Measurements from ENCODE around the gene SORBS1. TPM values are rescaled to one million over a fixed set of nuclear protein-coding genes. Genes with fewer than 3 reads are reported as not detected.

SORBS1 gene
- total RNA-seq, 1 donor from 2014 or later = 896 TPM

DNA sequence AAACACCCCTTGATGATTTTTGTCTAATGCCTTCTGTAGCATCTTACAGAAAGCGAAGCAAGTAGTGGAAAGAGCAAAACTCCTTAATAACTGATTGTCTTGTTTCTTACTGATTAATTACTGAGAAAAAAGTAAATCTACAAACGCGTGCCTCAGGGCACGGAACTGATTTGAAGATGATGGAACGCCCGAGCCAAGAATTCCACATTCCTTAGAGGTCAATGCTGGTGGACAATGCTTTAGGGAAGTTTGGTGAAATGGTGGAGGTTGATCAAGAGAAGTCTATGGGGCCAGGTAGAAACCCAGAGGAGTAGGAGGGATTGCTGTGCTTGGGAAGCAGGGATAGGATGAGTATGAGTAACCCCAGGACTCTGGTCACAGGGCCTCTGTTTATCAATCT lies 5.0 kb upstream of the SORBS1 start:
- H3K27ac ChIP-seq (replicated peaks) = no peak overlapping the region
- TF ChIP-seq, protein P1, sequence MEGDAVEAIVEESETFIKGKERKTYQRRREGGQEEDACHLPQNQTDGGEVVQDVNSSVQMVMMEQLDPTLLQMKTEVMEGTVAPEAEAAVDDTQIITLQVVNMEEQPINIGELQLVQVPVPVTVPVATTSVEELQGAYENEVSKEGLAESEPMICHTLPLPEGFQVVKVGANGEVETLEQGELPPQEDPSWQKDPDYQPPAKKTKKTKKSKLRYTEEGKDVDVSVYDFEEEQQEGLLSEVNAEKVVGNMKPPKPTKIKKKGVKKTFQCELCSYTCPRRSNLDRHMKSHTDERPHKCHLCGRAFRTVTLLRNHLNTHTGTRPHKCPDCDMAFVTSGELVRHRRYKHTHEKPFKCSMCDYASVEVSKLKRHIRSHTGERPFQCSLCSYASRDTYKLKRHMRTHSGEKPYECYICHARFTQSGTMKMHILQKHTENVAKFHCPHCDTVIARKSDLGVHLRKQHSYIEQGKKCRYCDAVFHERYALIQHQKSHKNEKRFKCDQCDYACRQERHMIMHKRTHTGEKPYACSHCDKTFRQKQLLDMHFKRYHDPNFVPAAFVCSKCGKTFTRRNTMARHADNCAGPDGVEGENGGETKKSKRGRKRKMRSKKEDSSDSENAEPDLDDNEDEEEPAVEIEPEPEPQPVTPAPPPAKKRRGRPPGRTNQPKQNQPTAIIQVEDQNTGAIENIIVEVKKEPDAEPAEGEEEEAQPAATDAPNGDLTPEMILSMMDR (IDR thresholded peaks at IDR 0.05; ENCODE audit: borderline replicate concordance) = no peak
- no peaks in the 10 kb centered on the region for H3K9me3 ChIP-seq (replicated peaks)
- H3K27me3 ChIP-seq (ENCODE audit: low read depth) = no peaks in the 10 kb centered on the region
- H3K4me3 ChIP-seq = no peak overlapping the region
- intact Hi-C loops (cut with micrococcal nuclease) = no loop called here
- no peaks in the 10 kb centered on the region for H3K36me3 ChIP-seq
- no peak for DNase-seq
- peaks cover 9% of the 10 kb centered on the region for H3K4me1 ChIP-seq

DNA sequence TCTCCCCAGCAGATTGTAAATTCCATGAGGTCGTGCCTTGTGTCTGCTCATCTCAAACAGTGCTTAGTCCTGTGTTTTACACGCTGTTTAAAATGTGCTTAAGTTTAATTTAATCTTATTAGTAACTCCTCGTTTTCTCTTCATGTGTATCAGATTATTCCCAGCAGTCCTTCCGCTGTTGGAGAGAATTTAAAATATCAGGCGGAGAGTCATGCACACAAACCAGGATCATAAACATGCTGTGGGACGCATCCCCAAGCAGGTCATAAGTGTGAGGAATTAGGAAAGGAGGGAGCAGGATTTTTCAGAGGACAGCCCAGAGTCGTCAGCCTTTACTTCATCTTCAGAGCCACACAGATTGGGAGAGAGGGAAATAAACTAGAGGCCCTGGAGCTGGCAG lies 4.2 kb upstream of the SORBS1 start:
- H3K27me3 ChIP-seq (ENCODE audit: low read depth) = no peaks in the 10 kb centered on the region
- no peak overlapping the region for H3K27ac ChIP-seq (replicated peaks)
- peaks cover 16% of the 10 kb centered on the region for H3K4me1 ChIP-seq
- intact Hi-C loops (cut with micrococcal nuclease) = no loop called here
- no peaks in the 10 kb centered on the region for H3K36me3 ChIP-seq
- H3K4me3 ChIP-seq = no peak overlapping the region
- no peaks in the 10 kb centered on the region for H3K9me3 ChIP-seq (replicated peaks)
- TF ChIP-seq, protein P1 (IDR thresholded peaks at IDR 0.05; ENCODE audit: borderline replicate concordance) = no peak
- no peak for DNase-seq

DNA sequence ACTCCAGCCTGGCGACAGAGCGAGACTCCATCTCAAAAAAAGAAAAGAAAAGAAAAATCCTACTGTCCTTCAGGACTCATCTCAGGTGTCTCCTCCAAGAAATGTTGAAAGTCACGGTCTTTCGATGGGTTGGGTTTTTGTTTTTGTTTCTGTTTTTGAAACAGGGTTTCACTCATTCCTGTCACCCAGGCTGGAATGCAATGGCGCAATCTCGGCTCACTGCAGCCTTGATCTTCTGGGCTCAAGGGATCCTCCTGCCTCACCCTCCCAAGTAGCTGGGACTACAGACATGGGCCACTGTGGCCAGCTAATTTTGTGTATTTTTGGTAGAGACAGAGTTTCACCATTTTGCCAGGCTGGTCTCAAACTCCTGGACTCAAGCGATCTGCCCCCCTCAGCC lies 3.1 kb upstream of the SORBS1 start:
- Histone ChIP-seq H3K27ac (replicated peaks) (no peak overlapping the region), H3K36me3 (no peaks in the 10 kb centered on the region), H3K4me3 (no peak overlapping the region), H3K27me3 (ENCODE audit: low read depth) (no peaks in the 10 kb centered on the region), H3K9me3 (replicated peaks) (no peaks in the 10 kb centered on the region), H3K4me1 (peaks cover 26% of the 10 kb centered on the region)
- intact Hi-C loops (cut with micrococcal nuclease) = no loop called here
- no peak for DNase-seq
- TF ChIP-seq, protein P1 (IDR thresholded peaks at IDR 0.05; ENCODE audit: borderline replicate concordance) = no peak

DNA sequence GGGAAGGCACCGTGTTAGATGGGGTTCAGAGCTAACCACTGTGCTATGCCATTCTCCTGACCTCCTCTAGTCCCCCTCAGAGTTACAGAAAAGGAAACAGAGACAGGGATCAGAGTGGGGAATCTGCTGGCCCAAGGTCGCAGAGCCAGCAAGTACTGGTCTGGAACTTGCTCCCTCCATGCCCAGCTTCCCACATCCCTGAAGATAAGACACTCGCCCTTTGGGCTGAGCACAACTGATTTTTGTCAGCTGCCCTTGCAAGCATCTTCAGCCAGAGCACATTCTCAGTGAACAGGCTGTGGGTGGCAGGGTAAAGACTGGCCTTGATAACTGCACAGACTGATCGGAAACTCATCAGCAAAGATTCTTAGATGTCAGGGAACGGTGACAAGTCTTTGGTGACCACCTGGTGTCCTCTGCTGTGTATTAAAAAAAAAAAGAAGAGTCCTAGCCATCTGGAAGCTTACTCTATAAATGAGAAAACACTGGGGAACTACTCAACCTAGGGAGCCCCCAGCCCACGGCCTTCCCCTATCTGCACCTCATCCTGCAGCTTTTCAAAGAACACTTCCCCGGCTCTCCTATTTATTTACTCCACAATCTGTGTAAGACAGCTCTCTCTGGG lies 1.3 kb upstream of the SORBS1 start:
- Histone ChIP-seq H3K4me3 (no peak overlapping the region), H3K9me3 (replicated peaks) (no peaks in the 10 kb centered on the region), H3K4me1 (peaks cover 41% of the 10 kb centered on the region), H3K36me3 (no peaks in the 10 kb centered on the region), H3K27me3 (ENCODE audit: low read depth) (no peaks in the 10 kb centered on the region), H3K27ac (replicated peaks) (peak overlapping the region; percentile 89)
- DNase-seq = no peak
- TF ChIP-seq, protein P1 (IDR thresholded peaks at IDR 0.05; ENCODE audit: borderline replicate concordance) = no peak
- intact Hi-C loops (cut with micrococcal nuclease) = no loop called here

DNA sequence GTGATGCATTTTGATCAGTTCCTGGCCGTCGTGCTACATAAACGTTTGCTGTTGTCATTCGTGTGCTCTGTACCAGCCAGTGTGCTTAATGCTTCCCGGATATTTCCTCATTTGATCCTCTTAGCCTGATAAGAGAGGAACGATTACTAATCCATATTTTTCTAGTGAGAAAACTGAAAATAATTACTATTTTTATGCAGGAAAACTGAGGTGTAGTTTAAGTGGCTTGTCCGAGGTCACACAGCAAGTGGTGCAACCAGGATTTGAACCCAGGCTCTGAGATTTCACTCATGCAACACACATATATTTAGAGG lies 650 bp upstream of the SORBS1 start:
- Histone ChIP-seq H3K27me3 (ENCODE audit: low read depth) (no peaks in the 10 kb centered on the region), H3K9me3 (replicated peaks) (no peaks in the 10 kb centered on the region), H3K4me3 (peak overlapping the region; percentile 82), H3K27ac (replicated peaks) (peak overlapping the region; percentile 89), H3K36me3 (no peaks in the 10 kb centered on the region), H3K4me1 (peaks cover 47% of the 10 kb centered on the region)
- TF ChIP-seq, protein P1 (IDR thresholded peaks at IDR 0.05; ENCODE audit: borderline replicate concordance) = no peak
- DNase-seq = no peak
- intact Hi-C loops (cut with micrococcal nuclease) = no loop called here

All from left ventricle myocardium inferior (tissue), 1 donor.